SU-DHL-6 (cell line): ENCODE data around the gene NACC1.

ENCODE experiments used
- EZH2phosphoT487 ChIP-seq: fragments of 200-600 bp; sonication (generic), shearing (Covaris generic); conservative IDR thresholded peaks from 2 replicates; pipeline ENCODE4 v1.6.1; 2018; ENCODE audit warnings: mild to moderate bottlenecking, antibody characterized with exemption, low read length, moderate library complexity, mixed read lengths
- TF ChIP-seq, protein P1 (sequence below): fragments of 200-600 bp; sonication (generic); IDR thresholded peaks from one replicate; pipeline ENCODE4 v1.5.1; 2017; ENCODE audit warnings: antibody characterized with exemption, mild to moderate bottlenecking, low read length, moderate library complexity; ENCODE audit not compliant: insufficient read depth, poor library complexity, severe bottlenecking

DNA sequence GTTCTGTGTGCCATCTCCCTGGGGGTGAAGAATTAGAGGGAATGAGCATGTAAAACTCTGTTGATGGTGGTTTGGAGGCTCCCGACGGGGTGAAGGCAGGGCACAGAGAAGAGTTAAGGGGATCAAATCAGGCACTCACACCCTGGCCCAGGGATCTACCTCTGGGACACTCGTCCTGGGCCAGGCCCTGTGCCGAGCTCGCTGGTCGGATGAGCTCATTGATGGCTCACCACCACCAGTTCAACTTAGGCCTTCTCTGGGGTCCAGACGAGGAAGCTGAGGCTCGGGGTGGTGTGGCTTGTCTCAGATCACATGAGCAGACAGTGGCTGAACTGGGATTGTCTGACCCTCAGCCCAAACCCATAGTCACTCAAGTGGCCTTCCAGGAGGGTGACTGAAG is 1.6 kb downstream of the NACC1 start:
- TF ChIP-seq, protein P1, sequence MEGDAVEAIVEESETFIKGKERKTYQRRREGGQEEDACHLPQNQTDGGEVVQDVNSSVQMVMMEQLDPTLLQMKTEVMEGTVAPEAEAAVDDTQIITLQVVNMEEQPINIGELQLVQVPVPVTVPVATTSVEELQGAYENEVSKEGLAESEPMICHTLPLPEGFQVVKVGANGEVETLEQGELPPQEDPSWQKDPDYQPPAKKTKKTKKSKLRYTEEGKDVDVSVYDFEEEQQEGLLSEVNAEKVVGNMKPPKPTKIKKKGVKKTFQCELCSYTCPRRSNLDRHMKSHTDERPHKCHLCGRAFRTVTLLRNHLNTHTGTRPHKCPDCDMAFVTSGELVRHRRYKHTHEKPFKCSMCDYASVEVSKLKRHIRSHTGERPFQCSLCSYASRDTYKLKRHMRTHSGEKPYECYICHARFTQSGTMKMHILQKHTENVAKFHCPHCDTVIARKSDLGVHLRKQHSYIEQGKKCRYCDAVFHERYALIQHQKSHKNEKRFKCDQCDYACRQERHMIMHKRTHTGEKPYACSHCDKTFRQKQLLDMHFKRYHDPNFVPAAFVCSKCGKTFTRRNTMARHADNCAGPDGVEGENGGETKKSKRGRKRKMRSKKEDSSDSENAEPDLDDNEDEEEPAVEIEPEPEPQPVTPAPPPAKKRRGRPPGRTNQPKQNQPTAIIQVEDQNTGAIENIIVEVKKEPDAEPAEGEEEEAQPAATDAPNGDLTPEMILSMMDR = no peak
- no peak for TF ChIP-seq EZH2phosphoT487
